SU-DHL-6 (cell line): Measurements from ENCODE around the gene MGAT5B.

ENCODE experiments used
- H2AFZ ChIP-seq: fragments of 200-600 bp; sonication (generic); 2 replicates; pipeline ENCODE4 v1.6.1; 2014; ENCODE audit warnings: low read depth, mild to moderate bottlenecking, moderate library complexity, mixed read lengths, antibody characterized with exemption, low read length; ENCODE audit not compliant: severe bottlenecking
- H3F3A ChIP-seq: fragments of 200-600 bp; shearing (Covaris generic); 2 replicates; pipeline ENCODE4 v1.6.0; 2016; ENCODE audit warnings: antibody characterized with exemption, mild to moderate bottlenecking; ENCODE audit not compliant: insufficient read depth
- H3K27ac ChIP-seq: fragments of 200-600 bp; sonication (generic); 2 replicates; pipeline ENCODE4 v1.5.1; 2016; ENCODE audit warnings: low read depth, mild to moderate bottlenecking, low read length, moderate library complexity, mixed read lengths
- H3K27me3 ChIP-seq: fragments of 200-600 bp; sonication (generic), shearing (Covaris generic); 2 replicates; pipeline ENCODE4 v1.6.0; 2014; ENCODE audit warnings: mild to moderate bottlenecking, low read length
- H3K36me3 ChIP-seq: fragments of 200-600 bp; sonication (generic); 2 replicates; pipeline ENCODE4 v1.6.1; 2014; ENCODE audit warnings: mild to moderate bottlenecking, low read length, mixed read lengths
- H3K4me2 ChIP-seq: fragments of 300-600, 200-600 bp; shearing (Covaris generic), sonication (generic); 2 replicates; pipeline ENCODE4 v1.6.0; 2014; ENCODE audit warnings: low read length, low read depth, mild to moderate bottlenecking; ENCODE audit not compliant: poor library complexity, severe bottlenecking
- H3K4me3 ChIP-seq: fragments of 200-600 bp; sonication (generic); 2 replicates; pipeline ENCODE4 v1.5.1; 2014; ENCODE audit warnings: antibody characterized with exemption, low read length, mild to moderate bottlenecking, mixed read lengths; ENCODE audit not compliant: insufficient read depth, poor library complexity, severe bottlenecking
- H3K79me2 ChIP-seq: fragments of 200-600 bp; sonication (generic); 2 replicates; pipeline ENCODE4 v1.6.1; 2014; ENCODE audit warnings: mild to moderate bottlenecking, low read length, moderate library complexity; ENCODE audit not compliant: insufficient read depth
- H3K9ac ChIP-seq: fragments of 200-600 bp; sonication (generic); 2 replicates; pipeline ENCODE4 v1.7.0; 2014; ENCODE audit warnings: mild to moderate bottlenecking, low read length
- H3K9me2 ChIP-seq: fragments of 200-600 bp; sonication (generic); replicated peaks from 2 replicates; pipeline ENCODE4 v1.6.1; 2014; ENCODE audit warnings: low read length; ENCODE audit not compliant: insufficient read depth
- H3K9me3 ChIP-seq: fragments of 200-600 bp; sonication (generic); 2 replicates; pipeline ENCODE4 v1.6.1; 2014; ENCODE audit warnings: low read length, mixed read lengths; ENCODE audit not compliant: insufficient read depth
- H4K20me1 ChIP-seq: fragments of 200-600 bp; sonication (generic); 2 replicates; pipeline ENCODE4 v1.6.1; 2014; ENCODE audit warnings: low read depth, mild to moderate bottlenecking, antibody characterized with exemption, low read length, moderate library complexity, mixed read lengths
- CTCF ChIP-seq: fragments of 200-600 bp; sonication (generic); IDR thresholded peaks from one replicate; pipeline ENCODE4 v1.5.1; 2017; ENCODE audit warnings: antibody characterized with exemption, mild to moderate bottlenecking, low read length, moderate library complexity; ENCODE audit not compliant: insufficient read depth, poor library complexity, severe bottlenecking
- EZH2phosphoT487 ChIP-seq: fragments of 200-600 bp; sonication (generic), shearing (Covaris generic); conservative IDR thresholded peaks from 2 replicates; pipeline ENCODE4 v1.6.1; 2018; ENCODE audit warnings: mild to moderate bottlenecking, antibody characterized with exemption, low read length, moderate library complexity, mixed read lengths

Gene MGAT5B

DNA sequence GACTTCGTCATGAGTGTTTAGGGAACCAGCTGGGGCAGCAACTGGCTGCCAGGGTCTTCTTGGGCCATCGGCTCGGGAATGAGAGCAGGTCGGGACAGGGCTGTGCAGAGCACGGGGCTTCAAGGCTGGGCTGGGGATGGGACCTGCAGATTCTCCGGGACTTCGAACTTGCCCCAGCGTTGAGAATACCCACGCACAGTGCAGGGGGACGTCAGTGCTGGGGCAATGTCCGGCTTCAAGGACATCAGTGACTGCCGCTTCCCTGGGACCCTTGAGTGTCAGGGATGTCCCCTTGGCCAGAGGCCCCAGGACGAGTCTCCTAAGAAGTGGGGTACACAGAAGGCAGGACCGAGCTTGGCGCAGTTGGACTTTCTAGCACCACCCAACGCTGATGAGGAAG is 76.3 kb downstream of the MGAT5B start:
- Histone ChIP-seq H3K79me2 (no peaks in the 10 kb centered on the region), H3K4me2 (no peak overlapping the region), H3K36me3 (no peaks in the 10 kb centered on the region), H4K20me1 (no peaks in the 10 kb centered on the region), H3K27me3 (no peaks in the 10 kb centered on the region), H3K9me3 (no peaks in the 10 kb centered on the region), H3F3A (no peaks in the 10 kb centered on the region), H3K9ac (no peak overlapping the region), H3K4me3 (no peak overlapping the region), H2AFZ (no peak overlapping the region), H3K9me2 (no peaks in the 10 kb centered on the region), H3K27ac (no peak overlapping the region)
- no peak for TF ChIP-seq EZH2phosphoT487
- no peak for TF ChIP-seq CTCF

DNA sequence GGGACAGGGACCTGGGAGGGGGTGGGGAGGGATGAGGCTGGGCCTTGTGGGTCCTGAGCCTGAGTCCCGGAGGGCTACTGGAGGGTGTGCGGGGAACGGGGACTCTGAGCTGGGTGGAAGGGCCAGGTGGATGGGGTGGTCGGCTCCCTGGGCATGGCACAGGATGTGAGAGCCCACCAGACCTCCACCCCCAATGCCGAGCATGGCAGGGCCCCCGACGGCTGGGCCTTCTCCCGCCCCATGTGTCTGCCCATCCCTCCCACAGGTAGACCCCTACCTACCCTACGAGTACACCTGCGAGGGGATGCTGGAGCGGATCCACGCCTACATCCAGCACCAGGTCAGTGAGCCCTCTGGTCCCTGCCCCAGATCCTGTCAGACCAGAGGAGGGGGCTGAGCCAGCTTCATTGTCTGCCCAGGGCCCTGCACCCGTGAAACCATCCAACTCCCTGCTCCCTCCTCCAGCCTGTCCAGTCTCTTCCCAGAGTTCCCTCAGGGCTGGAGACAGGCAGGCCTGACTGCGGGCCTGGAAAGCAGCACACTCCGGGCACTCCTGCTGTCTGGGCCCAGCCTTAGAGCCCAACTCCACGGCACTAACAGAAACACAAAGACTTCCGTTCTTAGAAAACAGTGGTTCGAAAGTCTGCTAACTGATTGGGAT is 78.0 kb downstream of the MGAT5B start:
- no peak overlapping the region for H3K27ac ChIP-seq
- H3K4me3 ChIP-seq: no peak overlapping the region
- no peak overlapping the region for H2AFZ ChIP-seq
- no peaks in the 10 kb centered on the region for H4K20me1 ChIP-seq
- TF ChIP-seq EZH2phosphoT487 (no peak), CTCF (no peak)
- H3K9ac ChIP-seq: no peak overlapping the region
- no peaks in the 10 kb centered on the region for H3K9me2 ChIP-seq
- H3K79me2 ChIP-seq: no peaks in the 10 kb centered on the region
- no peaks in the 10 kb centered on the region for H3K27me3 ChIP-seq
- H3K4me2 ChIP-seq: no peak overlapping the region
- no peaks in the 10 kb centered on the region for H3F3A ChIP-seq
- no peaks in the 10 kb centered on the region for H3K36me3 ChIP-seq
- H3K9me3 ChIP-seq: no peaks in the 10 kb centered on the region

DNA sequence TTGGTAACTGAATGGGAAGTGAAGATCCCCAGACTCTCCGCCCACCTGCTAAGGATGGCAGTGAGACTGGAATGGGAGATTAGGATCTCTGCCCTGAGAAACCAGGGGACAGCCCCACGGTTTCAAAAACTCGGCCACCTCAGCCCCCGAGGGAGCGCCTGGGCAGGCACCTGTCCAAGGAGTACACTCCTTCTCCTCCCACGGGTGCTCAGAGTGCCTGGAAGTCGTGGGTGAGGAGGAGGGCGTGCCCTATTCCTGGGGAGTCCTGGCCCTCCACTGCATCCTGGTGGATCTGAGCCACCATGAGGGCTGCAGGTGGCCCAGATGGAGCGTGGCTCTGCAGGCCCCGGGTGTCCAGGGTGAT is 78.5 kb downstream of the MGAT5B start:
- H2AFZ ChIP-seq: no peak overlapping the region
- H3K9ac ChIP-seq: no peak overlapping the region
- no peaks in the 10 kb centered on the region for H3K36me3 ChIP-seq
- H3K79me2 ChIP-seq: no peaks in the 10 kb centered on the region
- H3F3A ChIP-seq: no peaks in the 10 kb centered on the region
- no peaks in the 10 kb centered on the region for H3K9me3 ChIP-seq
- no peak for TF ChIP-seq CTCF
- no peak for TF ChIP-seq EZH2phosphoT487
- H3K4me2 ChIP-seq: no peak overlapping the region
- H3K4me3 ChIP-seq: no peak overlapping the region
- no peaks in the 10 kb centered on the region for H4K20me1 ChIP-seq
- H3K27me3 ChIP-seq: no peaks in the 10 kb centered on the region
- H3K27ac ChIP-seq: no peak overlapping the region
- no peaks in the 10 kb centered on the region for H3K9me2 ChIP-seq

- Histone ChIP-seq H3K9ac (no peak overlapping the region), H3K9me3 (no peaks in the 10 kb centered on the region), H3F3A (no peaks in the 10 kb centered on the region), H3K4me3 (no peak overlapping the region), H3K4me2 (no peak overlapping the region), H3K36me3 (no peaks in the 10 kb centered on the region), H4K20me1 (no peaks in the 10 kb centered on the region), H3K27ac (no peak overlapping the region), H3K9me2 (no peaks in the 10 kb centered on the region), H2AFZ (no peak overlapping the region), H3K27me3 (no peaks in the 10 kb centered on the region), H3K79me2 (no peaks in the 10 kb centered on the region)
- TF ChIP-seq CTCF (no peak), EZH2phosphoT487 (no peak)
These were observed 79.1 kb downstream of the MGAT5B start for GRCh38 chr17:76947309-76947708.
